MM.1S (cell line): ENCODE measurements around the gene DZANK1.

Experiments
- DNase-seq: peaks from one replicate; pipeline ENCODE4 v3.0.0-alpha.2; 2015
- H2AFZ ChIP-seq: fragments of 300-600 bp; sonication (generic); 2 replicates; pipeline ENCODE4 v1.6.0; 2016; ENCODE audit warnings: antibody characterized with exemption, low read length
- H3F3A ChIP-seq: fragments of 300-600 bp; sonication (generic); 2 replicates; pipeline ENCODE4 v1.6.1; 2016; ENCODE audit warnings: mild to moderate bottlenecking, antibody characterized with exemption, low read length, moderate library complexity, mixed read lengths; ENCODE audit not compliant: insufficient read depth
- H3K27ac ChIP-seq: fragments of 300-600 bp; sonication (generic); 2 replicates; pipeline ENCODE4 v1.5.1; 2016; ENCODE audit warnings: mild to moderate bottlenecking, low read length
- H3K27me3 ChIP-seq: fragments of 300-600 bp; sonication (generic); replicated peaks from 2 replicates; pipeline ENCODE4 v1.6.0; 2016; ENCODE audit warnings: low read length; ENCODE audit not compliant: insufficient read depth
- H3K36me3 ChIP-seq: fragments of 300-600 bp; sonication (generic); replicated peaks from 2 replicates; pipeline ENCODE4 v1.6.1; 2016; ENCODE audit warnings: mild to moderate bottlenecking, low read length, mixed read lengths; ENCODE audit not compliant: insufficient read depth
- H3K4me1 ChIP-seq: fragments of 300-600 bp; sonication (generic); 2 replicates; pipeline ENCODE4 v1.6.1; 2016; ENCODE audit warnings: low read length, mixed read lengths
- H3K4me2 ChIP-seq: fragments of 300-600 bp; sonication (generic); 2 replicates; pipeline ENCODE4 v1.6.0; 2016; ENCODE audit warnings: low read depth, low read length
- H3K4me3 ChIP-seq: fragments of 300-600 bp; sonication (generic); 2 replicates; pipeline ENCODE4 v1.5.1; 2016; ENCODE audit warnings: low read length, mixed read lengths
- H3K79me2 ChIP-seq: fragments of 300-600 bp; sonication (generic); 2 replicates; pipeline ENCODE4 v1.6.1; 2016; ENCODE audit warnings: mixed run types, low read length, mixed read lengths
- H3K9ac ChIP-seq: fragments of 300-600 bp; sonication (generic); 2 replicates; pipeline ENCODE4 v1.6.1; 2016; ENCODE audit warnings: low read length, mixed read lengths
- H3K9me2 ChIP-seq: fragments of 300-600 bp; sonication (generic); replicated peaks from 2 replicates; pipeline ENCODE4 v1.6.1; 2016; ENCODE audit warnings: mild to moderate bottlenecking, low read length, mixed read lengths; ENCODE audit not compliant: insufficient read depth
- H3K9me3 ChIP-seq: fragments of 300-600 bp; sonication (generic); replicated peaks from 2 replicates; pipeline ENCODE4 v1.6.1; 2016; ENCODE audit warnings: mild to moderate bottlenecking, low read length, mixed read lengths; ENCODE audit not compliant: insufficient read depth
- H4K20me1 ChIP-seq: fragments of 300-600 bp; sonication (generic); 2 replicates; pipeline ENCODE4 v1.6.1; 2016; ENCODE audit warnings: mild to moderate bottlenecking, low read length, moderate library complexity, mixed read lengths; ENCODE audit not compliant: insufficient read depth
- CTCF ChIP-seq: fragments of 300-600 bp; sonication (generic); IDR thresholded peaks from 2 replicates; pipeline ENCODE4 v1.5.1; 2016; ENCODE audit warnings: antibody characterized with exemption, low read length, mixed read lengths
- EZH2 ChIP-seq: fragments of 300-600 bp; sonication (generic); optimal IDR thresholded peaks from 2 replicates; pipeline ENCODE3; 2017; ENCODE audit warnings: low read depth, mild to moderate bottlenecking, antibody characterized with exemption, low read length, mixed read lengths
- EZH2phosphoT487 ChIP-seq: fragments of 300-600 bp; sonication (generic); IDR thresholded peaks from 2 replicates; pipeline ENCODE4 v1.6.1; 2018; ENCODE audit warnings: antibody characterized with exemption, low read length

Gene DZANK1

GRCh38 chr20:18513208-18513607, 46.4 kb upstream of the DZANK1 start:
- no peaks in the 10 kb centered on the region for H4K20me1 ChIP-seq
- no peaks in the 10 kb centered on the region; the same call in none of the 2 replicates for H3K36me3 ChIP-seq
- no peak overlapping the region for H3K27ac ChIP-seq
- DNase-seq = no peak
- TF ChIP-seq EZH2 (no peak), CTCF (no peak), EZH2phosphoT487 (no peak)
- no peaks in the 10 kb centered on the region for H3F3A ChIP-seq
- no peak overlapping the region for H3K9ac ChIP-seq
- H3K27me3 ChIP-seq = no peaks in the 10 kb centered on the region
- H3K79me2 ChIP-seq = peaks cover 70% of the 10 kb centered on the region
- H2AFZ ChIP-seq = no peak overlapping the region
- no peaks in the 10 kb centered on the region for H3K9me3 ChIP-seq
- no peak overlapping the region for H3K4me2 ChIP-seq
- no peaks in the 10 kb centered on the region for H3K9me2 ChIP-seq
- H3K4me1 ChIP-seq = peaks cover 16% of the 10 kb centered on the region; the same call in 1 of the 2 replicates
- H3K4me3 ChIP-seq = no peak overlapping the region

GRCh38 chr20:18511571-18511970, 44.7 kb upstream of the DZANK1 start:
- H3K9ac ChIP-seq = no peak overlapping the region

GRCh38 chr20:18507218-18508191, 40.7 kb upstream of the DZANK1 start, which contains the start of gene SEC23B:
TSS of gene SEC23B (plus strand) at chr20:18507940. CDS start at chr20:18510836, 2,896 bp downstream.
- H3K9me2 ChIP-seq = no peaks in the 10 kb centered on the region
- H4K20me1 ChIP-seq = no peaks in the 10 kb centered on the region
- peak; percentile 98 for DNase-seq
- TF ChIP-seq CTCF (no peak), EZH2 (no peak), EZH2phosphoT487 (no peak)
- H3K36me3 ChIP-seq = no peaks in the 10 kb centered on the region; the same call in 1 of the 2 replicates
- peaks cover 40% of the 10 kb centered on the region for H3K79me2 ChIP-seq
- H3K4me2 ChIP-seq = peak within 1 kb of the TSS; percentile 76
- peaks cover 6% of the 10 kb centered on the region for H3F3A ChIP-seq
- H3K27me3 ChIP-seq = no peaks in the 10 kb centered on the region
- H3K4me3 ChIP-seq = peak within 1 kb of the TSS; percentile 97
- H3K9ac ChIP-seq = peak within 1 kb of the TSS; percentile 97
- no peaks in the 10 kb centered on the region for H3K9me3 ChIP-seq
- peak within 1 kb of the TSS; percentile 67 for H2AFZ ChIP-seq
- H3K4me1 ChIP-seq = peaks cover 20% of the 10 kb centered on the region; the same call in 1 of the 2 replicates
- H3K27ac ChIP-seq = peak within 1 kb of the TSS; percentile 98

More at GRCh38 chr20:18511571-18511970, 44.7 kb upstream of the DZANK1 start:
- DNase-seq = no peak
- H3K4me3 ChIP-seq = no peak overlapping the region
- H3K27me3 ChIP-seq = no peaks in the 10 kb centered on the region
- no peak overlapping the region for H2AFZ ChIP-seq
- H3K9me2 ChIP-seq = no peaks in the 10 kb centered on the region
- H3K36me3 ChIP-seq = no peaks in the 10 kb centered on the region; the same call in none of the 2 replicates
- peaks cover 62% of the 10 kb centered on the region for H3K79me2 ChIP-seq
- H3K9me3 ChIP-seq = no peaks in the 10 kb centered on the region
- H3K27ac ChIP-seq = no peak overlapping the region
- H3K4me1 ChIP-seq = peaks cover 20% of the 10 kb centered on the region; the same call in 1 of the 2 replicates
- H4K20me1 ChIP-seq = no peaks in the 10 kb centered on the region
- TF ChIP-seq EZH2phosphoT487 (no peak), CTCF (no peak), EZH2 (no peak)
- H3K4me2 ChIP-seq = no peak overlapping the region
- peaks cover 6% of the 10 kb centered on the region for H3F3A ChIP-seq
